HG03196 (cell line): ENCODE data around the gene FBXL15.

Source experiments
- ATAC-seq: cut with Tn5 transposase; IDR thresholded peaks from one replicate; pipeline ENCODE4 v1.9.1; 2021; ENCODE audit not compliant: unreplicated experiment

FBXL15 gene, protein sequence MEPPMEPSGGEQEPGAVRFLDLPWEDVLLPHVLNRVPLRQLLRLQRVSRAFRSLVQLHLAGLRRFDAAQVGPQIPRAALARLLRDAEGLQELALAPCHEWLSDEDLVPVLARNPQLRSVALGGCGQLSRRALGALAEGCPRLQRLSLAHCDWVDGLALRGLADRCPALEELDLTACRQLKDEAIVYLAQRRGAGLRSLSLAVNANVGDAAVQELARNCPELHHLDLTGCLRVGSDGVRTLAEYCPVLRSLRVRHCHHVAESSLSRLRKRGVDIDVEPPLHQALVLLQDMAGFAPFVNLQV

DNA sequence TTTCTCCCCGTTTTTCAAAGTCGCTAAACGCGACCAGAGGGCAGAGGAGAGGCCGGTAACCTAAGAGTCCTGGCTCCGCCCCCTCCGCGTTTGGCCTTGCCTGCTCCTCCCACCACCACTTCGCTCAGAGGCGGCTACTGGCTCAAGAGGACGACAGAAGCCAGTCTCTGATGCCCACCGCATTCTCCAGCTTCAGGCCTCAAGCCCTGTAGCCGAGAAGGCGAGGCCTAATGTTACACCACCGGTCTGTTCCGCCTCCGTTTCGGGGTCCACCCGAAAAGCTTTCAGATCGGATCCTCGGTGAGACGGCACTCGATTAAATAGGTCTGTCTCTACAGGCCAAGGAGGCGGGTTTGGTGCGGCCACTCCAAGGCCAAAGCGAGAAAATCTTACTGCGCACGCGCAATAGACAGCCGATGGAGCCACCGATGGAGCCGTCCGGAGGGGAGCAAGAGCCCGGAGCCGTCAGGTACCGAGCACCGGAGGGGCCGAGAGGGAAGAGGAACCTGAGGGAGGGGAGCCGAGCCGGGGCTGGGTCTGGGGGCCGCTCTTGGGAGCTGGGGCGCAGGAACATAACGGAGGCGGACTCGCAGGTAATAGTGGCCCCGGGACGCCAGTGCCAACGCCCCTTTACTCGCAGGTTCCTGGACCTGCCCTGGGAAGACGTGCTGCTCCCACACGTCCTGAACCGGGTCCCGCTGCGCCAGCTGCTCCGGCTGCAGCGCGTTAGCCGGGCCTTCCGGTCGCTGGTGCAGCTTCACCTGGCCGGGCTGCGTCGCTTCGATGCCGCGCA is at the start of gene FBXL15:
Gene FBXL15, plus strand, starts transcription at position 123 of the 793 bp plus-strand sequence. Its CDS starts 294 bp downstream, at position 417.
- ATAC-seq = peak; percentile 57

DNA sequence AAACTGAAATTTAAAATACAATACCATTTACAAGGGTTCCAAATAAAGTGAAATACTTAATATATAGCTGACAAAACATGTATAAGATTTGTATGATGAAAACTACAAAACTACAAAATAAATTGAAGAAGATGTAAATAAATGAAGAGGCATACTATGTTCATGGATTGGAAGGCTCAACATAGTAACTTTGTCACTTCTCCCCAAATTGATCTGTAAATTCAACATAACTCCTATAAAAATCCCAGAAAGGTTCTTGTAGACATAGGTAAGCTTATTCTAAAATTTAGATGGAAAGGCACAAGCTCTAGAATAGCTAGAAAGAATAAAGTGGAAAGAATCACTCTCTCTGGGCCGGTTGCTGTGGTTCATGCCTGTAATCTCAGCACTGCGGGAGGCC is 49.3 kb upstream of the FBXL15 start:
- no peak for ATAC-seq

DNA sequence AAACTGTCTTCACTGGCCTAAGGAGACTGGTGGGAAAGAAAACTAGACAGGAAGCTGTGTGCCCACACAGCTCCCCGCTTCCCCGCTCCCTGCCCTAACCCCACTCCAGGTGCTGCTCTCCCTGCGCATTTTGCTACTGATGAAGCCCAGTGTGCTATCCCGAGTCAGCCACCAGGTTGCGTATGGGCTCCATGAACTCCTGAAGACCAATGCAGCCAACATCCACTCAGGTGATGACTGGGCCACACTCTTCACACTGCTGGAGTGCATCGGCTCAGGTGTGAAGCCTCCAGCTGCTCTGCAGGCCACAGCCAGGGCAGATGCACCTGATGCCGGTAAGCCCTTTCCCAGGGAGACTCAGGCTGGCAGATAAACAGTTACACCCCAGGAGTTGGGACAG is 45.4 kb upstream of the FBXL15 start:
- no peak for ATAC-seq

DNA sequence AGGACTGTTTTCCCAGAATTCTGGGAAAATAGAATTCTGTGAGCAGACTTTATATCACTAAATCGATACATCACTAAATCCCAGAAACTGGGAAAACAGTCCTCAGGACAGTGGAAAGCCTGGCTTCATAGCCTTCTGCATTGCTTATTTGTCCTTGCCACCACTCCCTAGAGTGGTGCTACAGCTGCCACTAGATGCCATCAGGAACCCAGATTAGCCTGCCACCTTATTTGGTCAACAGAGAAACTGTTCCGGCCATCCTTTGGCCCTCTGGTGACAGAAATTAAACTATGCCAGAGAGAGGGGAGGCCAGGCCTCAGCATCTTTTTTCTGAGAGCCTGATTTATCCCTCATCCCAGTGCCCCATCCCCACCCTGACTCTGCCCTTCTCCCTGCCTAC is 44.8 kb upstream of the FBXL15 start:
- no peak for ATAC-seq

DNA sequence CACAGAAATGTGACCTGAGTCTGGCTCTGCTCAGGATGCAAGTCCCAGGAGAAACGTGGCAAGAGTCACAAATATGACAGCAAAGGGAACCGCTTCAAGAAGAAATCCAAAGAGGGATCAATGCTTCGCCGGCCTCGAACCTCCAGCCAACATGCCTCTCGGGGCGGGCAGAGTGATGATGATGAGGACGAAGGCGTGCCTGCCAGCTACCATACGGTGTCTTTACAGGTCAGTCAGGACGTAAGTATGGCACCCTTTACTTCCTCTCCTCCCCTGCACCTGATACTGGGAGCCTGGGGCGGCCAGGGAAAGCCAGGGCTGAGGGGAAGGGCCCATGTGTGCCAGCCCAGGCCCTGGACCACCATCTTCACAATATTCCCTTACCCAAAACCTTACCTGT is 43.7 kb upstream of the FBXL15 start:
- no peak for ATAC-seq

DNA sequence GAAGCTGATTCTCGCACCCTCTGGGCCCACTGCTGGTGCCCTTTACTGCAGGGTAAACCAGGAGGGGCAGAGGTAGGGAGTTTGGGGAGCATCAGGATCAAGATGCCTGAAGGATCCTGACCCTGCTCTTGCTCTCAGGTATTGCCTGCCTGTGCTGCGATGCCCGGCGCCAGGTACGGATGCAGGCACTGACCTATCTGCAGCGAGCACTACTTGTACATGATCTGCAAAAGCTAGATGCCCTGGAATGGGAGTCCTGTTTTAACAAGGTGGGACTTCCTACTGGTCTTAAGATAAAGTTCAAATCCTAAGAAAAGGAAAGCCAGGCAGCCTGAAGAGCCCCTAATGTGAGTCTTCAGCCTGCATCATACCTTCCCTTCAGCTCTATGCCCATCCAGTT is 41.3 kb upstream of the FBXL15 start:
- ATAC-seq = no peak

DNA sequence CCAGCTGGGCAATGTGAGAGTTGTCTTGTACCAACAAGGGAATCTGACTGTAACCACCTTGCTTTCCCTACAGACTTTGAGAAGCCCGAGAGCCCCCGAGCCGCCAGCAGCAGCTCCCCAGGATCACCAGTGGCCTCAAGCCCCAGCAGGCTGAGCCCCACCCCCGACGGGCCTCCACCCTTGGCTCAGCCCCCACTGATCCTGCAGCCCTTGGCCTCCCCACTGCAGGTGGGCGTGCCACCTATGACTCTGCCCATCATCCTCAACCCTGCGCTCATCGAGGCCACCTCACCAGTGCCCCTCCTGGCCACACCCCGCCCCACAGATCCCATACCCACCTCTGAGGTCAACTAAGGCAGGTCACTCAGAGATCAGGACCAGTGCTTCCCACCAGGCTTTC is 38.7 kb upstream of the FBXL15 start:
- ATAC-seq = no peak

DNA sequence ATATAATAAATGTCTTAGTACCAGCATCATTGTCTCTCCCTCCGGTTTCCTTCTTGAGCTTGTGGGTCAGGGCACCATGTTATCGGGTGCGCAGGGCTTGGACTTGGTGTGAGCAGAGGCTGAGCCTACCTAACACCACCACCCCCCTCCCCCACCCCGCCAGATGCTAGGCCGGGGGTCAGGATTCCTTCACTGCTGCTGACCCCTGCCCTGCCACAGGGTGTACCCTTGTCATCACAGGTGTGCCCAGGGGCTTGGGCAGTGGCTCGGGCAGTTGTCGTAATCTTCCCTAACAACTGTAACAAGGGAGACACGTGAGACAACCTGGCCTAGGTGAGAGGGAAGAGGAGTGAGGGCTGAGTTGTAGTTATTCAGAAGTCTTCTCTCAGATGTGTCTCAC is 37.8 kb upstream of the FBXL15 start:
- no peak for ATAC-seq

DNA sequence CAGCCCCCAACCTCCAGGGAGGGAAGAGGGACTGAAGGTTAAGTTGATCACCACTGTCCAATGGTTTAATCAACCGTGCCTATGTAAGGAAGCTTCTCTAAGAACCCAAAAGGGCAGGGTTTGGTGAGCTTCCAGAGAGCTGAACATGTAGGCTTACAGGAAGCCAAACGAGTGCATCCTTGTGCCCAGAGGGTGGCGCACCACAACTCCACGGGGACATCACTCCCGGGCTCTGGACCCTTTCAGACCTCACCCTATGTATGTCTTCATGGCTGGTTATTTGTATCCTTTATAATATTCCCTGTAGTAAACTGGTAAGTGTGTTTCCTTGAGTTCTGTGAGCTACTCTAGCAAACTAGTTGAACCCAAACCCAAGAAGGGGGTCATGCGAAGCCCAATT is 36.6 kb upstream of the FBXL15 start:
- ATAC-seq = no peak

DNA sequence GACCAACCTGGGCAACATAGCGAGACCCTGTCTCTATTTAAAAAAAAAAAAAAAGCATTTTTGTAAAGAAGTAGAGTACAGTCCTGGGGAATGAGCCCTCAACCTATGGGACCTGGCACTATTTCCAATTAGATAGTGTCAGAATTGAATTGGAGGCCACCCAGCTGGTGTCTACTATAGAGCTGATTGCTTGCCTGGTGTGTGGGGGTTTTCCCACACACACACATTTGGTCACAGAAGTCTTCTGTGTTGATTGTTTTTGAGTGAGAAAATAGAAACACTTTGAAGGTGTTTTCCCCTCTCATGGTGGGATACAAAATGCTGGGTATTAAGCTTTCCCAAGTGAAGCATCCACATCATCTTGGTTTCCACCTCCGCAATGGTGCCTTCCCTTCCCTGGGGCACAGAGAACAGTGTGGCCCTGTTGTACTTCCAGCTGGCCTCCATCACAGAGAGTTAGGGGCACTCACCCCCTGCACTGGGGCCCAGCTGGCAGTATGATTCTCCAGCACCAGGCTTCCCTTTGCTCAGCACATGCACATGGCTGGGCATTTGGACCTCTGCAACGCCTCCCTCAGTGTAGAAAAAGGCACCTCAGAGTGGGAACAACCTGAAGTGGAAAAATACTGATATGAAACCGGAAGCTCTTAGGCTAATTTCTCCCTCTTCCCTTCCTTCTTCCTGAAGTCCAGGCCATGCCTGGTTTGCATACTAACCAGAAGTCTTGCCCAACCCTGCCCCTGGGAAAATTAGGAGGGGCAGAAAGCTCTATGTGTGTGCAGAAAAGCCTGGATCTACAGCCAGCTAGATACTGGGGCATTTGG is 35.8 kb upstream of the FBXL15 start:
- ATAC-seq = no peak

DNA sequence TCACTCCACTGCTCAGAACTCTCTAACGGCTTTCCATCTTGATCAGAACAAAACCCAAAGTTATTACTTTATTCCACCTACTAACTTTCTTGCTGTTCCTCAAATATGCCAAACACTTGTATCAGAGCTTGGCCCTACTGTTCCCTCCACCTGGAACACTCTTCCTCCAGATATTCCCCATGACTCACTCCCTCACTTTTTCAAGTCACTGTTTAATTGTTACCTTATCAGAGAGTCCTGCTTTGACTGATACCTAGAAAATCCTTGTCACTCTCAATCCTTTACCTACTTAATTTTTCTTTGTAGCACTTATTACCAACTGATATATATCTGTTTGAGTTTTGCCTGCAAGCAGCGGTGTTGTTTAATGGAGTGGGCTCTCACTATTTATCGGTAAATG is 30.7 kb upstream of the FBXL15 start:
- ATAC-seq = no peak

DNA sequence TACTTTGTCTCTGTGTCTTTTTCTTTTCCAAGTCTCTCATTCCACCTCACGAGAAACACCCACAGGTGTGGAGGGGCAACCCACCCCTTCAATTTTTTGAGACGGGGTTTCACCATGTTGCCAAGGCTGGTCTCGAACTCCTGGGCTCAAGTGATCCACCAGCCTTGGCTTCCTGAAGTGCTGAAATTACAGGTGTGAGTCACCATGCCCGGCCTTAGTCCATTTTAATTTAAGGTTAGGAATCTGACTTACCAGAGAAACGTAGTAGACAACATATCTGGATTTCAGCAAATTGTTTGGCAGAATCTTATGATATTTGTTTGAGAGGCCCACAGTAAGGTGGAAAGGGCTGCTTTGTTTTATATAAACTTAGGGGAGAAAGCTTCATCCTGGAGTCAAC is 28.3 kb upstream of the FBXL15 start:
- no peak for ATAC-seq

DNA sequence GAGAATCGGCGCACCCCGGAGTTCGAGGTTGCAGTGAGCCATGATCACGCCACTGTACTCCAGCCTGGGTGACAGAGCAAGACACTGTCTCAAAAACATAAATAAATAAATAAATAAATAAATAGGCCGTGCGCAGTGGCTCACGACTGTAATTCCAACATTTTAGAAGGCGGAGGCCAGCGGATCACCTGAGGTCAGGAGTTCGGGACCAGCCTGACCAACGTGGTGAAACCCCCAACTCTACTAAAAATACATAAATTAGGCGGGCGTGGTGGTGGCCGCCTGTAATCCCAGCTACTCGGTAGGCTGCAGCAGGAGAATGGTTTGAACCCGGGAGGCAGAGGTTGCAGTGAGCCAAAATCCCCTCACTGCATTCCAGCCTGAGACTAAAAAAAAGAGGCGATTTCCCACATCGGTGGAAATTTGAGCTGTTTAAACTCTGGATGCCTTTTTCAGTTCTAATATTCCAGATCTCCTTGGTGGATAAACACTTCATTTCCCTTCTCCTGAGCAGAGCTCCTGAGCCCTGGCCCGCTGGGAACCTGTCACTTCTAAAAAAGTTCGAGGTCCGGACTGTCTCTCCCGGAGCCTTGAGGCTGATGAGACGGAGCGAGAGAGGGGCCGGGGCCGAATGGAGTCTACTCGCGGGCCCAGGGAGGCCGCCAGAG is 27.1 kb upstream of the FBXL15 start:
- ATAC-seq = no peak

DNA sequence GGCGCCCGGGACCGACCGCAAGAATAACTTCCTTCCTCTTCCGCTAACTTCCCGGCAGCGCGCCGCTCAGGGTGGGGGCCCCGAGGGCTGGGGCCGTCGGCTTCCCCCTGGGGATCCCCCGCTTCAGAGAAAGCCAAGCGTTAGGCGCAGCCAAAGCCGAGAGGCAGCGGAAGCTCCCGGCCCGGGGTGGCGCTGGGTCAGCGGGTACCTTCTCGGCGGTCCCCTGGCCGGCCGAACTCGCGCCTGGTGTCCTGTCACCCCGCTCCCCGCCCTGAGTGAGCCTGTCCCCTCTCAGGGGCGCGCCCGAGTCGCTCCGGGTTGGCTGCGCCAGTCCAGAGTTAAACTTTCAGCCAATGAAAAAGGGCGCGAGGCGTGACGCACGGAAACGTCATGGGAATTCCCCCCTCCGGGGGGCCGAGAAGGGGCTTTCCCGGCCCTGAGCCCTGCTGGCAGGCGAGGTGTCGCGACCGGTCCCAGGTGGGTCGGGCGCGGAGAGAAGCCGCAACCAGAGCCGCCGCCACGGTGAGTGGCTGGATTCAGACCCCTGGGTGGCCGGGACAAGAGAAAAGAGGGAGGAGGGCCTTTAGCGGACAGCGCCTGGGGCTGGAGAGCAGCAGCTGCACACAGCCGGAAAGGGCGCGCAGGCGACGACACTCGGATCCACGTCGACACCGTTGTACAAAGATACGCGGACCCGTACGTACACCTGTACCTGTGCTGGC is 26.4 kb upstream of the FBXL15 start:
- peak; percentile 71 for ATAC-seq

DNA sequence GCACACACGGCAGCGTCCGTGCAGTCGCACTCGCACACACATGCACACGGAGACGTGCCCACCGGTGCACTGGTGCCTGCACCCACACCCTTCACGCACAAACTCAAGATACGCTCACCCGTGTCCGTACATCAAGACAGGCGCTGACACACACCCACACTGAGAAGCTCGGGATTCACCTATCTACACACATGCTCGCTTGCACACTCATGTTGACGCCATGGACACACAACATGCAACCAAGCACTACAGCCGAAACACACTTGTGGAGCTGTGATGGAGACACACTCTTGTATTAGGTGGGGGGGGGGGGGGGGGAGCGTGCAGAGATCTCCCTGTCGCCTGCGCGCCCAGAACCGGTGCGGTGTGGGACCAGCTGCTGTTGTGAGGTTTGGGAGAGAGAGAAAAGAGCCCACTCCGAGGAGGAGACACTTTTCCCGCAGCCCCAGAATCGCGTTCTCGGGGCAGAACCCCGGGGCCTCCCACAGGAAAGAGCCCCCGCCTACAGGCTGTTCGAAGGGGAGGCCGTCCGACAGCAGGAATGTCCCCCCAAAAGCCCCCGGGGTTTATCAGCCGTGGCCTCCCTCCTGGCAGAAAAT is 25.7 kb upstream of the FBXL15 start:
- ATAC-seq = peak; percentile 2

DNA sequence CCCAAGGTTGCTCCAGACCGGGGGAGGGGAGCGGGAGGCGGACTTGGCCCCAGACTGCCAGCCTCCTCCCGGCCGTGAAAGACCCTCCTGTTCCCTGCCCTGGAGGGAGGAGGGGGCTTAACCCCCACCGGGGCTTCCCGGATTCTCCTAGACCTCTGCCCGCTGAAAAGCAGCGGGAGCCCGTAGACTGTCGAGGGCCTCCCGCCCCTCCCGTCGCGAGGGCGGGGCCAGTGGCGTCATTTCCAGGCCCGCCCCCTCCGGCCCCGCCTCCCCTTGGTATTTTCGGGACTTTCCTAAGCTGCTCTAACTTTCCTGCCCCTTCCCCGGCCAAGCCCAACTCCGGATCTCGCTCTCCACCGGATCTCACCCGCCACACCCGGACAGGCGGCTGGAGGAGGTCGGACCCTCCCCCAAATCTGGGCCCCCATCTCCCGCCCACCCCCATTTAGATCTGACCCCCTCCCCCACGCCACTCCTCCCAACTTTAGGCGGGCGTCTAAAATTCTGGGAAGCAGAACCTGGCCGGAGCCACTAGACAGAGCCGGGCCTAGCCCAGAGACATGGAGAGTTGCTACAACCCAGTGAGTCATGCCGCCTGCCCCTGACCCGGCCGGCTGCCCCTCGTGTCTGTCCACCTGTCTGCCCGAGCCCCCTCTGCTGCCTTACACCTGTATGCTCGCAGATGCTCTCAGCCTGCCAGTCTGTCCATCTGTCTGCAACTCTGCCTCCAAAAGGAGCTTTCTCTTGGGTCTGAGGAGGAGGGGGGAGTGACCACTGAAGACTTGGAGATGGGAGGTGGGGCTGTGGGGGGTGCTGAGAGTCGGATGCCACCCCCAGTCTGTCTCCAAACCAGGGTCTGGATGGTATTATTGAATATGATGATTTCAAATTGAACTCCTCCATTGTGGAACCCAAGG is 25.0 kb upstream of the FBXL15 start, which contains the start of gene NFKB2:
Gene NFKB2, plus strand, starts transcription at position 306 of the 917 bp plus-strand sequence. Its CDS starts 255 bp downstream, at position 561.
- peak; percentile 39 for ATAC-seq

DNA sequence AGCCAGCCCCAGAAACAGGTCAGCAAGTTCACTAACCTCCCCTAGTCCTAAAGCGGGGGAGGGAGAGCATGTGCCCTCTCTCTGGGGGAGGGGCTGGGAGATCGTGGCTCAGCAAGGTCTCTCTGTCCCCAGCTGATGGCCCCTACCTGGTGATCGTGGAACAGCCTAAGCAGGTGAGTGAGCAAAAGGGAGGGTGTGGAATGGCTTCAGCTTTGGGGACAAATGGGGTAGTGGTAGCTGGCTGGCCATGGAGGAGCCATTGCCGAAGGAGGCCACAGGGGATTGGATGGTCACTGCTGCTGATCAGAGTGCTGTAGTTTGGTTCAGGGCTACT is 24.4 kb upstream of the FBXL15 start:
- ATAC-seq = no peak

DNA sequence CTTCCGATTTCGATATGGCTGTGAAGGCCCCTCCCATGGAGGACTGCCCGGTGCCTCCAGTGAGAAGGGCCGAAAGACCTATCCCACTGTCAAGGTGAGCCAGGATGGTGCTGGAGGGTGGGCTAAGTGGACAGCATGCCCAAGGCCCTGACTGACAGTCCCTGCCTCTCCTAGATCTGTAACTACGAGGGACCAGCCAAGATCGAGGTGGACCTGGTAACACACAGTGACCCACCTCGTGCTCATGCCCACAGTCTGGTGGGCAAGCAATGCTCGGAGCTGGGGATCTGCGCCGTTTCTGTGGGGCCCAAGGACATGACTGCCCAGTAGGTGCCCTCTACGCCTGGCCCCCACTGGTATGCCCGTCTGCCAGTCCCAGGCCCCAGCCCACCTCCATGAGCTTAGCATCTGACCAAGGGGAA is 23.9 kb upstream of the FBXL15 start:
- ATAC-seq = no peak
